ENCODE measurements around the gene FXYD3. TPM values are rescaled to one million over a fixed set of nuclear protein-coding genes. Genes with fewer than 3 reads are reported as not detected.

FXYD3 gene
- total RNA-seq, 3 donors from 2014 or later = 1,086 to 3,973 (median 3,185) TPM

- Histone ChIP-seq H3K4me3 (no peak within 1 kb of the TSS), H3K36me3 (ENCODE audit: low read depth) (no peaks in the 10 kb centered on the region), H3K9me3 (no peaks in the 10 kb centered on the region), H3K4me1 (ENCODE audit: low read depth) (peaks cover 25% of the 10 kb centered on the region)
- intact Hi-C loops (cut with DNase I, micrococcal nuclease) = no loop called here
- peak in 2 of 3 donors; percentile 39 to 59 for DNase-seq
- no peak for ATAC-seq
- TF ChIP-seq CTCF (IDR thresholded peaks at IDR 0.05) = no peak
Observed at GRCh38 chr19:35134601-35135242, 19.1 kb downstream of the FXYD3 start, which contains the start of gene LGI4. Gene LGI4 (minus strand): TSS chr19:35135059. CDS start chr19:35134680, 379 bp downstream.

- Histone ChIP-seq H3K36me3 (ENCODE audit: low read depth) (no peaks in the 10 kb centered on the region), H3K4me3 (no peak overlapping the region), H3K9me3 (no peaks in the 10 kb centered on the region), H3K4me1 (ENCODE audit: low read depth) (peaks cover 24% of the 10 kb centered on the region)
- DNase-seq (peak; percentile 81 to 91 (median 89)), ATAC-seq (peak; percentile 73)
- TF ChIP-seq CTCF (IDR thresholded peaks at IDR 0.05) = peak; percentile 82
- intact Hi-C loops (cut with DNase I, micrococcal nuclease) = no loop called here
Observed at GRCh38 chr19:35135389-35135909, 19.8 kb downstream of the FXYD3 start.

GRCh38 chr19:35136231-35136630 lies 20.6 kb downstream of the FXYD3 start:
- peak in 2 of 3 donors; percentile 43 to 53 for DNase-seq
- Histone ChIP-seq H3K4me1 (ENCODE audit: low read depth) (peaks cover 17% of the 10 kb centered on the region), H3K9me3 (no peaks in the 10 kb centered on the region), H3K4me3 (no peak overlapping the region), H3K36me3 (ENCODE audit: low read depth) (no peaks in the 10 kb centered on the region)
- intact Hi-C loops (cut with DNase I, micrococcal nuclease) = no loop called here
- ATAC-seq = no peak
- TF ChIP-seq CTCF (IDR thresholded peaks at IDR 0.05) = no peak

GRCh38 chr19:35136977-35137702 lies 21.5 kb downstream of the FXYD3 start:
- no peak for TF ChIP-seq CTCF (IDR thresholded peaks at IDR 0.05)
- intact Hi-C loops (cut with DNase I, micrococcal nuclease) = no loop called here
- Histone ChIP-seq H3K36me3 (ENCODE audit: low read depth) (no peaks in the 10 kb centered on the region), H3K9me3 (no peaks in the 10 kb centered on the region), H3K4me1 (ENCODE audit: low read depth) (peaks cover 21% of the 10 kb centered on the region), H3K4me3 (no peak overlapping the region)
- ATAC-seq (peak; percentile 11), DNase-seq (peak in 1 of 3 donors; percentile 47)

- DNase-seq (peak in 1 of 3 donors; percentile 59), ATAC-seq (no peak)
- Histone ChIP-seq H3K4me1 (ENCODE audit: low read depth) (peaks cover 25% of the 10 kb centered on the region), H3K36me3 (ENCODE audit: low read depth) (no peaks in the 10 kb centered on the region), H3K9me3 (no peaks in the 10 kb centered on the region), H3K4me3 (no peak within 1 kb of the TSS)
- intact Hi-C loops (cut with DNase I, micrococcal nuclease) = no loop called here
- no peak for TF ChIP-seq CTCF (IDR thresholded peaks at IDR 0.05)
Observed at GRCh38 chr19:35138305-35138892, 22.8 kb downstream of the FXYD3 start, which contains the start of gene FXYD1. Gene FXYD1 (plus strand): TSS chr19:35138824. CDS start chr19:35140080, 1,256 bp downstream.

All from mucosa of descending colon (tissue), 3 donors.